HepG2 (cell line): ENCODE measurements around the gene NDRG2. TPM values are rescaled to one million over a fixed set of nuclear protein-coding genes. Genes with fewer than 3 reads are reported as not detected.
A peak's percentile ranks its signal among the peaks of the same experiment; 100 is the strongest.

Source experiments
- ATAC-seq: fragments of 200-7000 bp; cut with Tn5 transposase; 3 replicates; pipeline ENCODE4 v1.9.1; 2020; ENCODE audit warnings: mild to moderate bottlenecking, moderate library complexity
- BruUV-seq: library from RNA; stranded (reverse); fragments of 400-500 nt; replicated peaks from 2 replicates; lab custom pipeline; 2021; lab: Mats Ljungman, UMichigan
- CTCF ChIA-PET: fragments of 300-600 bp; formaldehyde crosslinking; extraction: SDS; loops from one replicate; lab custom pipeline; 2021; ENCODE audit warnings: low total read pairs, inconsistent platforms, low intra/inter-chr PET ratio; lab: Yijun Ruan, JAX
- POLR2A ChIA-PET: fragments of 350-600 bp; sonication (Branson Sonifier 250); formaldehyde crosslinking; loops from one replicate; lab custom pipeline; 2020; ENCODE audit warnings: antibody characterized with exemption, inconsistent platforms; lab: Yijun Ruan, JAX
- DNase-seq: peaks from one replicate; pipeline ENCODE4 v3.0.0-alpha.2; 2015; ENCODE audit warnings: low spot score
- FAIRE-seq: peaks from 3 replicates; lab custom pipeline; 2011; peaks lifted over from hg19 to GRCh38; lab: Jason Lieb, UNC
- H2AFZ ChIP-seq: one replicate; pipeline ENCODE4 v1.6.1; 2011; ENCODE audit warnings: low read length, inconsistent platforms
- H3K27ac ChIP-seq: fragments of 300-600 bp; 3 replicates; pipeline ENCODE4 v1.8.0; 2011; ENCODE audit warnings: mixed run types, mild to moderate bottlenecking, mixed read lengths, low read length, inconsistent platforms; ENCODE audit not compliant: insufficient read depth; ENCODE audit errors: extremely low read length
- H3K27me3 ChIP-seq, 2 experiments: fragments of 200-600 bp in 1 of 2; 2 replicates in 1 of 2; 3 replicates in 1 of 2; pipeline versions ENCODE4 v1.6.0 to v1.8.0; 2011; ENCODE audit warnings: low read length in 2 of 2, mild to moderate bottlenecking in 2 of 2, moderate library complexity in 2 of 2, inconsistent platforms in 1 of 2; ENCODE audit not compliant: insufficient read depth in 2 of 2, control insufficient read depth in 1 of 2
- H3K36me3 ChIP-seq, 2 experiments: fragments of 200-600 bp in 1 of 2; replicated peaks in 1 of 2; 2 replicates in 1 of 2; 3 replicates in 1 of 2; pipeline versions ENCODE4 v1.5.1 to v1.8.0; 2011; ENCODE audit warnings: low read length in 2 of 2, inconsistent platforms in 1 of 2; ENCODE audit not compliant: insufficient read depth in 2 of 2, control insufficient read depth in 1 of 2
- H3K4me1 ChIP-seq: 2 replicates; pipeline ENCODE4 v1.5.1; 2012; ENCODE audit warnings: low read length, inconsistent platforms; ENCODE audit not compliant: insufficient read depth
- H3K4me2 ChIP-seq: 2 replicates; pipeline ENCODE4 v1.6.0; 2011; ENCODE audit warnings: low read depth, low read length, inconsistent platforms
- H3K4me3 ChIP-seq, 3 experiments: fragments of 200-600 bp in 1 of 3; sonication (generic), shearing (Covaris generic) in 1 of 3; replicated peaks in 1 of 3; 2 replicates each; pipeline ENCODE4 v1.5.1; 2011 to 2016; ENCODE audit warnings: low read length in 3 of 3, inconsistent platforms in 2 of 3, low read depth in 2 of 3, mild to moderate bottlenecking in 2 of 3, control low read depth in 1 of 3, mixed read lengths in 1 of 3; ENCODE audit not compliant: insufficient read depth in 1 of 3
- H3K79me2 ChIP-seq: one replicate; pipeline ENCODE4 v1.6.1; 2011; ENCODE audit warnings: low read length, inconsistent platforms; ENCODE audit not compliant: insufficient read depth
- H3K9ac ChIP-seq: 2 replicates; pipeline ENCODE4 v1.6.0; 2011; ENCODE audit warnings: mild to moderate bottlenecking, low read depth, low read length, inconsistent platforms; ENCODE audit not compliant: insufficient read depth
- H3K9me3 ChIP-seq: 2 replicates; pipeline ENCODE4 v1.5.1; 2012; ENCODE audit warnings: mild to moderate bottlenecking, low read length
- H4K20me1 ChIP-seq: 2 replicates; pipeline ENCODE4 v1.6.0; 2011; ENCODE audit warnings: inconsistent platforms, mild to moderate bottlenecking, low read length, moderate library complexity; ENCODE audit not compliant: insufficient read depth
- MED13 ChIP-seq: sonication (generic); formaldehyde crosslinking; IDR thresholded peaks from 2 replicates; pipeline ENCODE4 v1.5.0; 2020; ENCODE audit warnings: missing genetic modification reagents
- MEF2D ChIP-seq: sonication (generic); formaldehyde crosslinking; IDR thresholded peaks from 2 replicates; pipeline ENCODE4 v1.5.1; 2020; ENCODE audit warnings: mild to moderate bottlenecking, missing genetic modification reagents
- NFIC ChIP-seq: IDR thresholded peaks from 2 replicates; pipeline ENCODE4 v1.6.1; 2012; ENCODE audit warnings: mild to moderate bottlenecking, low read length, inconsistent platforms
- POLR2A ChIP-seq, 2 experiments: IDR thresholded peaks; 2 replicates each; pipeline ENCODE4 v1.6.1; 2011; ENCODE audit warnings: low read depth in 2 of 2, low read length in 2 of 2, mild to moderate bottlenecking in 1 of 2, moderate library complexity in 1 of 2; ENCODE audit not compliant: insufficient read depth in 1 of 2
- RAD51 ChIP-seq: fragments of 450-650 bp; IDR thresholded peaks from 2 replicates; pipeline ENCODE4 v1.6.1; 2016; ENCODE audit warnings: borderline replicate concordance
- TBX3 ChIP-seq: fragments of 450-650 bp; IDR thresholded peaks from 2 replicates; pipeline ENCODE4 v1.6.1; 2017; ENCODE audit warnings: antibody characterized with exemption, mild to moderate bottlenecking, inconsistent platforms, borderline replicate concordance
- TOE1 ChIP-seq: sonication (generic); formaldehyde crosslinking; IDR thresholded peaks from 2 replicates; pipeline ENCODE4 v1.4.0; 2020; ENCODE audit warnings: mild to moderate bottlenecking, missing genetic modification reagents
- TRAFD1 ChIP-seq: sonication (generic); formaldehyde crosslinking; IDR thresholded peaks from 2 replicates; pipeline ENCODE4 v1.5.1; 2020; ENCODE audit warnings: missing genetic modification reagents, mild to moderate bottlenecking, borderline replicate concordance
- WIZ ChIP-seq: sonication (generic); formaldehyde crosslinking; IDR thresholded peaks from 2 replicates; pipeline ENCODE4 v1.5.1; 2020; ENCODE audit warnings: mild to moderate bottlenecking, missing genetic modification reagents
- ZMYM3 ChIP-seq: sonication (generic); formaldehyde crosslinking; IDR thresholded peaks from 2 replicates; pipeline ENCODE4 v1.5.1; 2020; ENCODE audit warnings: mild to moderate bottlenecking, missing genetic modification reagents
- ZMYM4 ChIP-seq: sonication (generic); formaldehyde crosslinking; IDR thresholded peaks from 2 replicates; pipeline ENCODE4 v1.8.1; 2023; ENCODE audit warnings: mild to moderate bottlenecking, missing genetic modification reagents
- ZNF333 ChIP-seq: sonication (generic); formaldehyde crosslinking; IDR thresholded peaks from 2 replicates; pipeline ENCODE4 v1.4.0; 2020; ENCODE audit warnings: mild to moderate bottlenecking, missing genetic modification reagents, borderline replicate concordance
- ZNF383 ChIP-seq: sonication (generic); formaldehyde crosslinking; IDR thresholded peaks from 2 replicates; pipeline ENCODE4 v1.4.0; 2020; ENCODE audit warnings: missing genetic modification reagents, mild to moderate bottlenecking, borderline replicate concordance
- ZNF451 ChIP-seq: sonication (generic); formaldehyde crosslinking; IDR thresholded peaks from 2 replicates; pipeline ENCODE4 v1.5.0; 2020; ENCODE audit warnings: mild to moderate bottlenecking, missing genetic modification reagents
- ZNF513 ChIP-seq: sonication (generic); formaldehyde crosslinking; conservative IDR thresholded peaks from 2 replicates; pipeline ENCODE4 v1.5.0; 2020; ENCODE audit warnings: missing genetic modification reagents
- ZNF644 ChIP-seq: IDR thresholded peaks from 2 replicates; pipeline ENCODE4 v1.6.1; 2016; ENCODE audit warnings: low read depth
- ZNF704 ChIP-seq: sonication (generic); formaldehyde crosslinking; IDR thresholded peaks from 2 replicates; pipeline ENCODE4 v1.8.1; 2023; ENCODE audit warnings: mild to moderate bottlenecking, inconsistent platforms, moderate library complexity, missing genetic modification reagents, borderline replicate concordance
- ZNF780A ChIP-seq: sonication (generic); formaldehyde crosslinking; IDR thresholded peaks from 2 replicates; pipeline ENCODE4 v1.8.0; 2022; ENCODE audit warnings: mild to moderate bottlenecking, missing genetic modification reagents, moderate library complexity
- ZZZ3 ChIP-seq: sonication (generic); formaldehyde crosslinking; IDR thresholded peaks from 2 replicates; pipeline ENCODE4 v1.4.0; 2020; ENCODE audit warnings: missing genetic modification reagents, mild to moderate bottlenecking, borderline replicate concordance
- WGBS: methylation state at CpG from one replicate; pipeline ENCODE4 v1.1.6; 2017; ENCODE audit warnings: low lambda C conversion rate; 5-methylcytosine and 5-hydroxymethylcytosine counted together
- in situ Hi-C: cut with HindIII; loops from 2 replicates; pipeline ENCODE4 v1.10.0; 2017; ENCODE audit warnings: low pct_unique_long_range_greater_than_20kb; ENCODE audit not compliant: extremely low pct_ligation_motif_present
- intact Hi-C: fragments of 100-400 bp; cut with micrococcal nuclease; formaldehyde crosslinking; loops from one replicate; pipeline ENCODE4 v1.10.0; 2022; ENCODE audit not compliant: unreplicated experiment
- polyA plus RNA-seq, 8 experiments: library from polyadenylated mRNA; depleted of rRNA in 3 of 8; stranded (reverse) in 7 of 8; unstranded in 1 of 8; fragments of >200 nt; fragmentation: Illumina TruSeq in 4 of 8; extraction: Trizol in 4 of 8; gene quantifications; 2 replicates each; pipeline versions ENCODE4 v1.2.1 to v1.2.3, GENCODE V29; 2011 to 2016; ENCODE audit warnings: low read depth in 4 of 8, missing spikeins in 1 of 8, mixed read lengths in 1 of 8; ENCODE audit not compliant: insufficient read depth in 1 of 8
- total RNA-seq, 5 experiments: library from RNA; depleted of rRNA; stranded (reverse); fragments of >200 nt; fragmentation: Illumina TruSeq; extraction: Trizol; gene quantifications; 2 replicates each; pipeline ENCODE4 v1.2.3, GENCODE V29; 2016; ENCODE audit warnings: low read depth in 1 of 5

Gene NDRG2
- total and polyA plus RNA-seq, 2 of the 13 experiments (the other 11 are each of a cell fraction or from before 2014, with no cell fraction given): 27.2 to 189 TPM

GRCh38 chr14:21056520-21057163 lies 31.8 kb upstream of the NDRG2 start:
- H3K4me3 ChIP-seq: peak overlapping the region in 2 of 3 experiments; percentile 13 to 42; a peak in 2 of 6 replicates
- peak overlapping the region; percentile 92 for H3K27ac ChIP-seq
- no peaks in the 10 kb centered on the region for H3K36me3 ChIP-seq
- in situ Hi-C loops: no loop called here
- H3K4me1 ChIP-seq: peaks cover 99% of the 10 kb centered on the region
- no peaks in the 10 kb centered on the region for H3K79me2 ChIP-seq
- no peak for FAIRE-seq
- BruUV-seq: no TSS peak
- H4K20me1 ChIP-seq: no peaks in the 10 kb centered on the region
- ATAC-seq: no peak
- ChIA-PET POLR2A (interaction anchor here (0.8 to 4.3 kb wide), 12 partner anchors 10 to 373 kb away, joined by 3 to 77 read pairs (median 8); partner anchors contain the start of genes ARHGEF40 and RNASE4), CTCF (interaction anchor here (0.9 to 3.2 kb wide), 6 partner anchors 10 to 48 kb away, joined by 3 to 12 read pairs (median 4); no protein-coding TSS in a partner anchor)
- 0 out of 2 replicates have a peak overlapping the region, but pooled peaks have one; percentile 7 for H3K9ac ChIP-seq
- H3K27me3 ChIP-seq: no peaks in the 10 kb centered on the region
- WGBS: 91% methylated on average over 10 of the region's 10 CpGs
- H3K4me2 ChIP-seq: peak overlapping the region; percentile 71
- intact Hi-C loops: loop anchor here (5.0 kb wide), 1 partner anchor 374 kb away; the partner anchor contains the start of gene RNASE4
- DNase-seq: no peak
- no peak overlapping the region for H2AFZ ChIP-seq
- H3K9me3 ChIP-seq: no peaks in the 10 kb centered on the region
- TF ChIP-seq ZNF513 (CRISPR knock-in tag) (no peak), ZMYM3 (0 out of 2 replicates have a peak, but pooled peaks have one; percentile 24), ZNF383 (CRISPR knock-in tag) (no peak), TOE1 (CRISPR knock-in tag) (no peak), TBX3 (no peak), ZMYM4 (0 out of 2 replicates have a peak, but pooled peaks have one; percentile 32), RAD51 (no peak), MED13 (CRISPR knock-in tag) (no peak), ZZZ3 (CRISPR knock-in tag) (no peak), ZNF644 (CRISPR knock-in tag) (peak; percentile 47; the same call in 1 of the 2 replicates), POLR2A (IDR thresholded peaks at IDR 0.05; ENCODE audit: insufficient read depth in 1 of 2, low read depth in 2 of 2, low read length in 2 of 2) (no peak), TRAFD1 (CRISPR knock-in tag) (peak; percentile 49; the same call in 1 of the 2 replicates), ZNF451 (CRISPR knock-in tag) (no peak), MEF2D (CRISPR knock-in tag) (0 out of 2 replicates have a peak, but pooled peaks have one; percentile 32), ZNF780A (CRISPR knock-in tag) (no peak), ZNF704 (no peak), ZNF333 (CRISPR knock-in tag) (no peak), WIZ (CRISPR knock-in tag) (0 out of 2 replicates have a peak, but pooled peaks have one; percentile 41), NFIC (peak; percentile 6; the same call in 1 of the 2 replicates)
